ENCODE data around the gene NEURL1B. TPM values are rescaled to one million over a fixed set of nuclear protein-coding genes. Genes with fewer than 3 reads are reported as not detected.

Gene NEURL1B
- polyA plus RNA-seq, 1 donor (not counting 4 experiments of a cell fraction or from before 2014, with no cell fraction given) = 0.43 TPM

DNA sequence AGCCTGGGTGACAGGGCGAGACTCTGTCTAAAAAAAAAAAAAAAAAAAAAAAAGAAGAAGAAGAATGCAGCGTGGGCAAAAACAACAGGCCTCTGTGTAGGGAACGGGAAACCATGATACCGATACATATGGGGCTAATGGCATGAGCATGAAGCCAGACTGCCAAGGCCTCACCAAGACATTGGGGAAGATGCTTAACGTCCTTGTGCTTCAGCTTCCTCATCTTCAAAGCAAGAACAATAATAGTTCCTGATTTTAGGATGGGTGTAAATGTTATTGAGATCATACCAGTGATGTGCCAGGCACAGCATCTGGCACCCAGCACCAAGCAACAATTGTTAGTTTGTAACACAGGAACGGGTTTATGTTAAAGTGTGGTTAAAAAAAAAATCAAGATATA lies 51.4 kb downstream of the NEURL1B start:
- FAIRE-seq = no peak
- H3K9me1 ChIP-seq (ENCODE audit: control insufficient read depth, extremely low read depth, insufficient read depth, low read length) = no peaks in the 10 kb centered on the region
- H3K9ac ChIP-seq (ENCODE audit: control insufficient read depth, extremely low read depth, insufficient read depth, low read length) = no peak overlapping the region
- no peak for TF ChIP-seq CTCF (optimal IDR thresholded peaks at IDR 0.05 in 1 of 3, IDR thresholded peaks at IDR 0.05 in 1 of 3, conservative IDR thresholded peaks at IDR 0.05 in 1 of 3; ENCODE audit: extremely low read depth in 1 of 3, insufficient read depth in 2 of 3, low read length in 3 of 3)
- TF ChIP-seq EZH2 (IDR thresholded peaks at IDR 0.05; ENCODE audit: low read length) = no peak
- no peaks in the 10 kb centered on the region for H3K9me3 ChIP-seq (ENCODE audit: control insufficient read depth, low read depth, low read length)
- no peak for DNase-seq (ENCODE audit: low read depth, low spot score)
- H3K4me3 ChIP-seq (ENCODE audit: control insufficient read depth in 2 of 3, extremely low read depth in 1 of 3, insufficient read depth in 2 of 3, low read depth in 1 of 3, low read length in 3 of 3) = no peak overlapping the region
- no peaks in the 10 kb centered on the region for H3K27me3 ChIP-seq (ENCODE audit: control insufficient read depth, extremely low read depth, insufficient read depth, low read length)
- no peaks in the 10 kb centered on the region for H4K20me1 ChIP-seq (ENCODE audit: control insufficient read depth, extremely low read depth, insufficient read depth, low read length)
- no peaks in the 10 kb centered on the region for H3K36me3 ChIP-seq (ENCODE audit: control insufficient read depth in 2 of 2, extremely low read depth in 1 of 2, insufficient read depth in 2 of 2, low read length in 2 of 2)
- no peak overlapping the region for H2AFZ ChIP-seq (ENCODE audit: control insufficient read depth, low read length)
- peaks cover 9% of the 10 kb centered on the region for H3K4me1 ChIP-seq (ENCODE audit: control insufficient read depth, extremely low read depth, insufficient read depth, low read length)
- dilution Hi-C loops (cut with MboI; ENCODE audit: extremely low pct_ligation_motif_present, low sequenced_read_pairs) = loop anchor here (25.0 kb wide), 1 partner anchor 205 kb away; no protein-coding TSS in a partner anchor
- no peaks in the 10 kb centered on the region for H3K79me2 ChIP-seq (ENCODE audit: control insufficient read depth, insufficient read depth, low read length)
- H3K27ac ChIP-seq (ENCODE audit: control insufficient read depth, insufficient read depth, low read length) = no peak overlapping the region
- no peak overlapping the region for H3K4me2 ChIP-seq (ENCODE audit: control insufficient read depth, extremely low read depth, insufficient read depth, low read depth, low read length)

GRCh38 chr5:172692981-172693380 lies 51.9 kb downstream of the NEURL1B start:
- Histone ChIP-seq H4K20me1 (ENCODE audit: control insufficient read depth, extremely low read depth, insufficient read depth, low read length) (no peaks in the 10 kb centered on the region), H3K4me1 (ENCODE audit: control insufficient read depth, extremely low read depth, insufficient read depth, low read length) (peaks cover 9% of the 10 kb centered on the region), H3K4me3 (ENCODE audit: control insufficient read depth in 2 of 3, extremely low read depth in 1 of 3, insufficient read depth in 2 of 3, low read depth in 1 of 3, low read length in 3 of 3) (no peak overlapping the region), H3K27me3 (ENCODE audit: control insufficient read depth, extremely low read depth, insufficient read depth, low read length) (no peaks in the 10 kb centered on the region), H2AFZ (ENCODE audit: control insufficient read depth, low read length) (no peak overlapping the region), H3K9me1 (ENCODE audit: control insufficient read depth, extremely low read depth, insufficient read depth, low read length) (no peaks in the 10 kb centered on the region), H3K9me3 (ENCODE audit: control insufficient read depth, low read depth, low read length) (no peaks in the 10 kb centered on the region), H3K27ac (ENCODE audit: control insufficient read depth, insufficient read depth, low read length) (no peak overlapping the region), H3K36me3 (ENCODE audit: control insufficient read depth in 2 of 2, extremely low read depth in 1 of 2, insufficient read depth in 2 of 2, low read length in 2 of 2) (no peaks in the 10 kb centered on the region), H3K4me2 (ENCODE audit: control insufficient read depth, extremely low read depth, insufficient read depth, low read depth, low read length) (no peak overlapping the region), H3K9ac (ENCODE audit: control insufficient read depth, extremely low read depth, insufficient read depth, low read length) (no peak overlapping the region), H3K79me2 (ENCODE audit: control insufficient read depth, insufficient read depth, low read length) (no peaks in the 10 kb centered on the region)
- FAIRE-seq (no peak), DNase-seq (ENCODE audit: low read depth, low spot score) (no peak)
- TF ChIP-seq CTCF (optimal IDR thresholded peaks at IDR 0.05 in 1 of 3, IDR thresholded peaks at IDR 0.05 in 1 of 3, conservative IDR thresholded peaks at IDR 0.05 in 1 of 3; ENCODE audit: extremely low read depth in 1 of 3, insufficient read depth in 2 of 3, low read length in 3 of 3) (no peak), EZH2 (IDR thresholded peaks at IDR 0.05; ENCODE audit: low read length) (no peak)
- dilution Hi-C loops (cut with MboI; ENCODE audit: extremely low pct_ligation_motif_present, low sequenced_read_pairs) = loop anchor here (25.0 kb wide), 1 partner anchor 206 kb away; no protein-coding TSS in a partner anchor

Measured in keratinocyte (primary cell).